ENCODE measurements around the gene MCU. TPM values are rescaled to one million over a fixed set of nuclear protein-coding genes. Genes with fewer than 3 reads are reported as not detected.

Gene MCU
- polyA plus RNA-seq, 1 donor (not counting 4 experiments of a cell fraction or from before 2014, with no cell fraction given) = 103 TPM

DNA sequence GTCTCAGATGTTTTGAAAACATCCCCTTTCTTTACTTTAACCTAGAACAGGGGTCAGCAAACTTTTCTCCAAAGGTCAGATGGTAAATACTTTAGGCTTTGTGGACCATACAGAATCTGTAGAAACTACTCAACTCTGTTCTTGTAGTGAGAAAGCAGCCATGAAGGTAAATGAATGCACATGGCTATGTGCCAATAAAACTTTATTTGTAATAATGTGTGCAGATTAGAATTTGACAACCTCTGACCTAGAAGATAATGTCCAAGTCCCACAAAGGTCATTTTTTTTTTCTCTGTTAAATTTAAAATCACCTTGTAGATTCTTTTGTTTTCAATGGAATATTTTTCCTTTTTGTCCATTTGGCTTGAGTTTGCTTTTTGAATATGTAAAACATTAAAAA is 218.8 kb downstream of the MCU start:
- dilution Hi-C loops (cut with MboI; ENCODE audit: extremely low pct_ligation_motif_present, low sequenced_read_pairs) = no loop called here
- no peak for TF ChIP-seq CTCF (optimal IDR thresholded peaks at IDR 0.05 in 1 of 3, IDR thresholded peaks at IDR 0.05 in 1 of 3, conservative IDR thresholded peaks at IDR 0.05 in 1 of 3; ENCODE audit: extremely low read depth in 1 of 3, insufficient read depth in 2 of 3, low read length in 3 of 3)
- TF ChIP-seq EZH2 (IDR thresholded peaks at IDR 0.05; ENCODE audit: low read length) = no peak
- no peak for DNase-seq (ENCODE audit: low read depth, low spot score)

GRCh38 chr10:72911758-72912157 is 219.8 kb downstream of the MCU start:
- dilution Hi-C loops (cut with MboI; ENCODE audit: extremely low pct_ligation_motif_present, low sequenced_read_pairs) = no loop called here

More for the DNA sequence above, 218.8 kb downstream of the MCU start:
- Histone ChIP-seq H3K79me2 (ENCODE audit: control insufficient read depth, insufficient read depth, low read length) (no peaks in the 10 kb centered on the region), H4K20me1 (ENCODE audit: control insufficient read depth, extremely low read depth, insufficient read depth, low read length) (no peaks in the 10 kb centered on the region), H3K4me1 (ENCODE audit: control insufficient read depth, extremely low read depth, insufficient read depth, low read length) (no peaks in the 10 kb centered on the region), H3K9me1 (ENCODE audit: control insufficient read depth, extremely low read depth, insufficient read depth, low read length) (no peaks in the 10 kb centered on the region), H3K4me2 (ENCODE audit: control insufficient read depth, extremely low read depth, insufficient read depth, low read depth, low read length) (no peak overlapping the region), H3K27ac (ENCODE audit: control insufficient read depth, insufficient read depth, low read length) (no peak overlapping the region), H3K9ac (ENCODE audit: control insufficient read depth, extremely low read depth, insufficient read depth, low read length) (no peak overlapping the region), H2AFZ (ENCODE audit: control insufficient read depth, low read length) (no peak overlapping the region), H3K9me3 (ENCODE audit: control insufficient read depth, low read depth, low read length) (no peaks in the 10 kb centered on the region), H3K36me3 (ENCODE audit: control insufficient read depth in 2 of 2, extremely low read depth in 1 of 2, insufficient read depth in 2 of 2, low read length in 2 of 2) (no peaks in the 10 kb centered on the region), H3K4me3 (ENCODE audit: control insufficient read depth in 2 of 3, extremely low read depth in 1 of 3, insufficient read depth in 2 of 3, low read depth in 1 of 3, low read length in 3 of 3) (no peak overlapping the region), H3K27me3 (ENCODE audit: control insufficient read depth, extremely low read depth, insufficient read depth, low read length) (no peaks in the 10 kb centered on the region)
- FAIRE-seq = no peak

More at GRCh38 chr10:72911758-72912157, 219.8 kb downstream of the MCU start:
- no peak overlapping the region for H3K27ac ChIP-seq (ENCODE audit: control insufficient read depth, insufficient read depth, low read length)
- FAIRE-seq (no peak), DNase-seq (ENCODE audit: low read depth, low spot score) (no peak)
- H3K9ac ChIP-seq (ENCODE audit: control insufficient read depth, extremely low read depth, insufficient read depth, low read length) = no peak overlapping the region
- H3K27me3 ChIP-seq (ENCODE audit: control insufficient read depth, extremely low read depth, insufficient read depth, low read length) = no peaks in the 10 kb centered on the region
- TF ChIP-seq CTCF (optimal IDR thresholded peaks at IDR 0.05 in 1 of 3, IDR thresholded peaks at IDR 0.05 in 1 of 3, conservative IDR thresholded peaks at IDR 0.05 in 1 of 3; ENCODE audit: extremely low read depth in 1 of 3, insufficient read depth in 2 of 3, low read length in 3 of 3) (no peak), EZH2 (IDR thresholded peaks at IDR 0.05; ENCODE audit: low read length) (no peak)
- H3K79me2 ChIP-seq (ENCODE audit: control insufficient read depth, insufficient read depth, low read length) = no peaks in the 10 kb centered on the region
- no peak overlapping the region for H3K4me2 ChIP-seq (ENCODE audit: control insufficient read depth, extremely low read depth, insufficient read depth, low read depth, low read length)
- H3K4me3 ChIP-seq (ENCODE audit: control insufficient read depth in 2 of 3, extremely low read depth in 1 of 3, insufficient read depth in 2 of 3, low read depth in 1 of 3, low read length in 3 of 3) = no peak overlapping the region
- H4K20me1 ChIP-seq (ENCODE audit: control insufficient read depth, extremely low read depth, insufficient read depth, low read length) = no peaks in the 10 kb centered on the region
- H3K4me1 ChIP-seq (ENCODE audit: control insufficient read depth, extremely low read depth, insufficient read depth, low read length) = no peaks in the 10 kb centered on the region
- H3K9me3 ChIP-seq (ENCODE audit: control insufficient read depth, low read depth, low read length) = no peaks in the 10 kb centered on the region
- no peaks in the 10 kb centered on the region for H3K36me3 ChIP-seq (ENCODE audit: control insufficient read depth in 2 of 2, extremely low read depth in 1 of 2, insufficient read depth in 2 of 2, low read length in 2 of 2)
- no peak overlapping the region for H2AFZ ChIP-seq (ENCODE audit: control insufficient read depth, low read length)
- H3K9me1 ChIP-seq (ENCODE audit: control insufficient read depth, extremely low read depth, insufficient read depth, low read length) = no peaks in the 10 kb centered on the region

Measured in keratinocyte (primary cell).